H9 (cell line): ENCODE results near the gene COL27A1. TPM values are rescaled to one million over a fixed set of nuclear protein-coding genes. Genes with fewer than 3 reads are reported as not detected.
"Not testable (repeated sequence)": the region's sequence is repeated elsewhere in the genome, so short reads cannot be mapped to it uniquely, and the experiment has no call there.

Experiments
- DNase-seq: peaks from one replicate; pipeline ENCODE4 v3.0.0-alpha.2; 2017
- H2AFZ ChIP-seq: one replicate; pipeline ENCODE4 v1.6.1; 2013; ENCODE audit warnings: mild to moderate bottlenecking, low read length, control low read depth, moderate library complexity
- H2AK5ac ChIP-seq: 2 replicates; pipeline ENCODE4 v1.6.1; 2013; ENCODE audit warnings: low read length, control low read depth, mixed read lengths; ENCODE audit not compliant: insufficient read length
- H2BK120ac ChIP-seq: one replicate; pipeline ENCODE4 v1.6.1; 2013; ENCODE audit warnings: low read depth, mild to moderate bottlenecking, low read length, control low read depth, inconsistent platforms; ENCODE audit not compliant: poor library complexity, severe bottlenecking
- H2BK12ac ChIP-seq: 2 replicates; pipeline ENCODE4 v1.6.1; 2013; ENCODE audit warnings: low read length, control low read depth, mixed read lengths, low read depth; ENCODE audit not compliant: insufficient read length
- H2BK15ac ChIP-seq: 2 replicates; pipeline ENCODE4 v1.6.1; 2013; ENCODE audit warnings: low read depth, low read length, control low read depth
- H2BK20ac ChIP-seq: one replicate; pipeline ENCODE4 v1.6.1; 2013; ENCODE audit warnings: low read depth, mild to moderate bottlenecking, low read length, control low read depth, inconsistent platforms; ENCODE audit not compliant: poor library complexity, severe bottlenecking
- H2BK5ac ChIP-seq: 2 replicates; pipeline ENCODE4 v1.6.1; 2013; ENCODE audit warnings: low read length, control low read depth, mixed read lengths; ENCODE audit not compliant: insufficient read length
- H3K14ac ChIP-seq: 2 replicates; pipeline ENCODE4 v1.6.1; 2013; ENCODE audit warnings: low read length, control low read depth; ENCODE audit not compliant: insufficient read depth
- H3K18ac ChIP-seq: 2 replicates; pipeline ENCODE4 v1.6.1; 2013; ENCODE audit warnings: low read depth, mild to moderate bottlenecking, mixed read lengths, low read length, control low read depth; ENCODE audit not compliant: insufficient read length
- H3K23ac ChIP-seq: 2 replicates; pipeline ENCODE4 v1.6.1; 2013; ENCODE audit warnings: low read length, control low read depth, mixed read lengths, low read depth; ENCODE audit not compliant: insufficient read length
- H3K23me2 ChIP-seq: 2 replicates; pipeline ENCODE4 v1.6.1; 2013; ENCODE audit warnings: low read depth, mild to moderate bottlenecking, mixed read lengths, low read length, control low read depth; ENCODE audit not compliant: insufficient read length, poor library complexity, severe bottlenecking
- H3K27ac ChIP-seq: 2 replicates; pipeline ENCODE4 v1.5.1; 2013; ENCODE audit warnings: low read length, control low read depth, mixed read lengths, low read depth; ENCODE audit not compliant: insufficient read length
- H3K27me3 ChIP-seq: 2 replicates; pipeline ENCODE4 v1.6.1; 2013; ENCODE audit warnings: low read length, control low read depth, inconsistent platforms; ENCODE audit not compliant: insufficient read depth
- H3K4ac ChIP-seq: 2 replicates; pipeline ENCODE4 v1.6.1; 2013; ENCODE audit warnings: low read depth, mild to moderate bottlenecking, control low read depth, inconsistent platforms, low read length, moderate library complexity
- H3K4me1 ChIP-seq: 2 replicates; pipeline ENCODE4 v1.6.1; 2013; ENCODE audit warnings: low read length, control low read depth, inconsistent platforms; ENCODE audit not compliant: insufficient read depth
- H3K4me2 ChIP-seq: 2 replicates; pipeline ENCODE4 v1.6.1; 2013; ENCODE audit warnings: low read length, control low read depth, mixed read lengths; ENCODE audit not compliant: insufficient read length, insufficient read depth
- H3K56ac ChIP-seq: 2 replicates; pipeline ENCODE4 v1.6.1; 2013; ENCODE audit warnings: low read depth, mild to moderate bottlenecking, mixed read lengths, low read length, control low read depth; ENCODE audit not compliant: insufficient read length
- H3K79me1 ChIP-seq: 2 replicates; pipeline ENCODE4 v1.6.1; 2013; ENCODE audit warnings: low read depth, mild to moderate bottlenecking, moderate library complexity, low read length, control low read depth, inconsistent platforms; ENCODE audit not compliant: insufficient read depth, poor library complexity, severe bottlenecking
- H3K79me2 ChIP-seq: 2 replicates; pipeline ENCODE4 v1.6.1; 2013; ENCODE audit warnings: low read length, control low read depth, inconsistent platforms; ENCODE audit not compliant: insufficient read depth
- H3K9ac ChIP-seq: 2 replicates; pipeline ENCODE4 v1.6.1; 2013; ENCODE audit warnings: low read length, control low read depth, mixed read lengths; ENCODE audit not compliant: insufficient read length; ENCODE audit errors: extremely low read depth
- H3K9me3 ChIP-seq: one replicate; pipeline ENCODE4 v1.6.1; 2013; ENCODE audit warnings: low read depth, low read length, inconsistent platforms; ENCODE audit not compliant: control insufficient read depth
- H3T11ph ChIP-seq: one replicate; pipeline ENCODE4 v1.6.1; 2013; ENCODE audit warnings: mild to moderate bottlenecking, low read length, control low read depth, inconsistent platforms
- H4K20me1 ChIP-seq: one replicate; pipeline ENCODE4 v1.6.1; 2013; ENCODE audit not compliant: control insufficient read depth, insufficient read length, insufficient read depth
- H4K5ac ChIP-seq: 2 replicates; pipeline ENCODE4 v1.6.1; 2013; ENCODE audit warnings: low read depth, mild to moderate bottlenecking, mixed read lengths, low read length, control low read depth; ENCODE audit not compliant: insufficient read length
- H4K8ac ChIP-seq: replicated peaks from 2 replicates; pipeline ENCODE4 v1.6.1; 2013; ENCODE audit warnings: low read length, control low read depth, mixed read lengths, low read depth; ENCODE audit not compliant: insufficient read length
- H4K91ac ChIP-seq: 2 replicates; pipeline ENCODE4 v1.6.1; 2013; ENCODE audit warnings: low read depth, mild to moderate bottlenecking, moderate library complexity, mixed read lengths, low read length, control low read depth; ENCODE audit not compliant: insufficient read length
- H3K27ac Mint-ChIP-seq, 3 experiments: 2 replicates in 2 of 3; 3 replicates in 1 of 3; pipeline ENCODE4 v1.8.0; 2020 to 2021; ENCODE audit warnings: mixed read lengths in 3 of 3, mild to moderate bottlenecking in 1 of 3, moderate library complexity in 1 of 3
- H3K27me3 Mint-ChIP-seq: 2 replicates; pipeline ENCODE4 v1.8.0; 2021; ENCODE audit warnings: low read depth, mild to moderate bottlenecking, moderate library complexity, mixed read lengths
- H3K36me3 Mint-ChIP-seq, 3 experiments: 2 replicates in 2 of 3; 3 replicates in 1 of 3; pipeline ENCODE4 v1.8.0; 2020 to 2021; ENCODE audit warnings: low read depth in 3 of 3, mixed read lengths in 3 of 3; ENCODE audit not compliant: insufficient read depth in 1 of 3
- H3K4me1 Mint-ChIP-seq, 2 experiments: 2 replicates each; pipeline ENCODE4 v1.8.0; 2020; ENCODE audit warnings: mixed read lengths in 2 of 2
- H3K4me3 Mint-ChIP-seq, 2 experiments: 2 replicates in 1 of 2; 3 replicates in 1 of 2; pipeline ENCODE4 v1.8.0; 2020 to 2021; ENCODE audit warnings: mild to moderate bottlenecking in 2 of 2, mixed read lengths in 2 of 2, moderate library complexity in 1 of 2
- H3K9me3 Mint-ChIP-seq, 2 experiments: 2 replicates in 1 of 2; 3 replicates in 1 of 2; pipeline ENCODE4 v1.8.0; 2020; ENCODE audit warnings: mild to moderate bottlenecking in 2 of 2, mixed read lengths in 2 of 2, moderate library complexity in 1 of 2
- CTCF ChIP-seq: fragments of 200-600 bp; sonication (generic); conservative IDR thresholded peaks from 3 replicates; pipeline ENCODE4 v1.8.0; 2021; ENCODE audit warnings: antibody characterized with exemption, mild to moderate bottlenecking
- WGBS: extraction: QIAGEN DNeasy Blood & Tissue Kit; methylation state at CpG from one replicate; pipeline ENCODE4 v1.1.7; 2013; ENCODE audit warnings: missing lambda C conversion rate, low lambda C conversion rate, mixed read lengths; ENCODE audit not compliant: insufficient read length; ENCODE audit errors: extremely low coverage; 5-methylcytosine and 5-hydroxymethylcytosine counted together
- total RNA-seq: library from RNA; stranded (reverse); gene quantifications from 2 replicates; pipeline ENCODE4 v1.2.1, GENCODE V29; 2021

The COL27A1 gene
- total RNA-seq, 1 experiment from 2014 or later = 17.9 TPM

DNA sequence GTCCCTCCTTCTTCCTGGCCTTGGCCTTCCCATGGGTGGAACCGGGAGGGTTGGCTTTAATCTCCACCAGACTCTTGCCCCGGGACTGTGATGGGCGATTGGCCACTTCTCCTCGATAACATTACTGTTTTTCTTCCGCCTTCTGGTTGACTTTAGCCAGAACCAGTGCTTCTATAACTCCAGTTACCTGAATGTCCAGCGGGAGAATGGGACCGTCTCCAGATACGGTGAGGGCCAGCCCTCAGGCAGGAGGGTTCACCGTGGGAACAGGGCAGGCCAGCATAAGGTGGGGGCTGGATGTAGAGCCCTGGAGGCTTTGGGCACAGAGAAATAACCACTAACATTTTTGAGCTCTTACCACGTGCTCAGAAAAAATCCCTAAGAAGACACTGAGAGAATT, 175.3 kb downstream of the COL27A1 start:
- H3K4ac ChIP-seq = no peak overlapping the region
- H3K27ac ChIP-seq = no peak overlapping the region
- H3K4me1 Mint-ChIP-seq = 0 out of 4 replicates have a peak, but pooled peaks cover 0 to 2% of the 10 kb centered on the region in 2 experiments
- no peak overlapping the region for H2AK5ac ChIP-seq
- no peak overlapping the region for H2BK12ac ChIP-seq
- no peaks in the 10 kb centered on the region; a peak in 1 of 5 replicates for H3K9me3 Mint-ChIP-seq
- H4K91ac ChIP-seq = no peak overlapping the region
- H3K4me2 ChIP-seq = no peak overlapping the region
- H3K27ac Mint-ChIP-seq = no peak overlapping the region
- H3K14ac ChIP-seq = no peak overlapping the region
- no peak overlapping the region for H3K23ac ChIP-seq
- no peak overlapping the region for H2BK5ac ChIP-seq
- no peak overlapping the region for H2AFZ ChIP-seq
- H3K36me3 Mint-ChIP-seq = peaks cover 8 to 10% (median 9%) of the 10 kb centered on the region in 3 experiments; a peak in 6 of 7 replicates
- H4K8ac ChIP-seq = no peak overlapping the region
- no peaks in the 10 kb centered on the region for H3K79me1 ChIP-seq
- H3K18ac ChIP-seq = no peak overlapping the region
- H2BK20ac ChIP-seq = no peak overlapping the region
- no peak overlapping the region for H3K56ac ChIP-seq
- H3K4me3 Mint-ChIP-seq = no peak overlapping the region
- no peaks in the 10 kb centered on the region for H3K4me1 ChIP-seq
- no peak overlapping the region for H2BK15ac ChIP-seq
- H3K27me3 Mint-ChIP-seq = peaks cover 4% of the 10 kb centered on the region
- WGBS = no CpG with 5 or more reads among the region's 10 CpGs
- H3K27me3 ChIP-seq = no peaks in the 10 kb centered on the region
- H3K79me2 ChIP-seq = no peaks in the 10 kb centered on the region
- H3T11ph ChIP-seq = no peak overlapping the region
- TF ChIP-seq CTCF = no peak
- H3K23me2 ChIP-seq = no peaks in the 10 kb centered on the region
- no peak overlapping the region for H2BK120ac ChIP-seq
- no peak for DNase-seq
- no peak overlapping the region for H4K5ac ChIP-seq
- no peak overlapping the region for H3K9ac ChIP-seq
- H4K20me1 ChIP-seq = no peaks in the 10 kb centered on the region
- H3K9me3 ChIP-seq = no peaks in the 10 kb centered on the region

DNA sequence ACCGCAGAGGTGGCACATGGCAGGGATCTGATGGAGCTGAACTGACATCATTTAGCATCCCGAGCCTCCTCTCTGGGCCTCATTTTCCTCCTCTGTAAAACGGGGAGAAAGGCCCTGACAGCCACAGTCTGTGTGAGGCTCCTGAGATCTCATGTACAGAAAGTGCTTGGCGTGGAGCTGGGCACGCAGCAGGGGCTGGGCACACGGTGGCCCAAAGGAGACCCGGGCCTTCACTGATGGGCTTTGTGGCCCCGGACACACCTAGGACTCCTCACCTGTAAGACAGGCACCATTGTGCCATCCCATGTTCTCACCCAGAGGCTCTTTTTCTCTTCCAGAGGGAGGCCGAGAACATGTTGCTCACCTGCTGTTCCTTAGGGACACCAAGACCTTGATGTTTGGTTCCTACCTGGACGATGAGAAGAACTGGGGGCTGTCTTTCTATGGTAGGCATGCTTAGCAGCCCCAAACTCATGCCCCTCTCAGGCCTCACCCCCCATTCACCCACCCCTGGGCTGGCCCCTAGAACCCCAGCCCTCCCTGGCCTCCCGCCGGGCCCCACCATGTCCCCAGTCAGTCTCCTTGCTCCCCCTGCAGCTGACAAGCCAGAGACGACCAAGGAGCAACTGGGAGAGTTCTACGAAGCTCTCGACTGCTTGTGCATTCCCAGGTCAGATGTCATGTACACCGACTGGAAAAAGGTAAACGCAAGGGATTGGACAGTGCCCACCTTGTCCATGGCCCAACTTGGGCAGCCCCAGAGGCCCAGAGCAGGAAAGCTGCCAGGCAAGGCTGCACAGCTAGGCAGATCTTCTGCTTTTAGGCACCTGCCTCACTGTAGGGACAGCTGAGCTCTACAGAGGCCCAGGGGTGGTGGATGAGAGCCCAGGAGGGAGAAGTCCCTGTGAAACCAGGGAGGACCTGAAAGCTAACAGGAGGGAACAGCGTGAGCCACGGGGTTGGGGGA, 176.2 kb downstream of the COL27A1 start:
- H3K9me3 ChIP-seq, H3K27me3 Mint-ChIP-seq, H4K5ac ChIP-seq, H3K27ac Mint-ChIP-seq, H2BK20ac ChIP-seq, H2BK12ac ChIP-seq, DNase-seq, H3K9ac ChIP-seq, H3K4me3 Mint-ChIP-seq, H4K8ac ChIP-seq, H3K79me2 ChIP-seq, H2BK5ac ChIP-seq, H4K91ac ChIP-seq, H2AK5ac ChIP-seq, H3K4me1 ChIP-seq, H3K4me1 Mint-ChIP-seq, H2BK120ac ChIP-seq, H3K23ac ChIP-seq, H3K9me3 Mint-ChIP-seq, H3T11ph ChIP-seq, H2AFZ ChIP-seq, H3K14ac ChIP-seq, H3K18ac ChIP-seq, H3K79me1 ChIP-seq, H3K4me2 ChIP-seq, H2BK15ac ChIP-seq, H4K20me1 ChIP-seq, H3K23me2 ChIP-seq, H3K27ac ChIP-seq, H3K4ac ChIP-seq, H3K27me3 ChIP-seq, H3K56ac ChIP-seq: not testable (repeated sequence)
- WGBS = no CpG with 5 or more reads among the region's 19 CpGs
- H3K36me3 Mint-ChIP-seq = peaks cover 10 to 12% (median 10%) of the 10 kb centered on the region in 3 experiments; a peak in 6 of 7 replicates
